Activated CD8-positive, alpha-beta memory T cell treated with anti-CD3 and anti-CD28 coated beads for 4 hours (primary cell): ENCODE measurements around the gene DNAJB8.

Experiments used
- DNase-seq, 2 donors: peaks; one replicate each; pipeline ENCODE4 v3.0.0-alpha.2; 2020; ENCODE audit warnings: low read depth in 2 of 2

The DNAJB8 gene

GRCh38 chr3:128446821-128447220 is 19.9 kb downstream of the DNAJB8 start:
- DNase-seq, result no peak

DNA sequence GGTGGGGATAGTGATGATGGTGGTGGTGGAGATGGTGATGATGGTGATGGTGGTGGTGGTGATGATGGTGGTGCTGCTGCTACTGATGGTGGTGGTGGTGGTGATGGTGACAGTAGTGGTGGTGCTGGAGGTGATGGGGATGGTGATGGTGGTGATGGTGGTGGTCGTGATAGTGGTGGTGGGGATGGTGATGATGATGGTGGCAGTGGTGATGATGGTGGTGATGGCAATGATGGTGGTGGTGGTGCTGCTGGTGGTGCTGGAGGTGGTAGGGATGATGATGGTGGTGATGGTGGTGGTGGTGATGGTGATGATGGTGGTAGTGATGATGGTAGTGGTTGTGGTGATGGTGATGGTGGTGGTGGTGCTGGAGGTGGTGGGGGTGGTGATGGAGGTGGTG is 21.3 kb downstream of the DNAJB8 start:
- DNase-seq, result no peak

DNA sequence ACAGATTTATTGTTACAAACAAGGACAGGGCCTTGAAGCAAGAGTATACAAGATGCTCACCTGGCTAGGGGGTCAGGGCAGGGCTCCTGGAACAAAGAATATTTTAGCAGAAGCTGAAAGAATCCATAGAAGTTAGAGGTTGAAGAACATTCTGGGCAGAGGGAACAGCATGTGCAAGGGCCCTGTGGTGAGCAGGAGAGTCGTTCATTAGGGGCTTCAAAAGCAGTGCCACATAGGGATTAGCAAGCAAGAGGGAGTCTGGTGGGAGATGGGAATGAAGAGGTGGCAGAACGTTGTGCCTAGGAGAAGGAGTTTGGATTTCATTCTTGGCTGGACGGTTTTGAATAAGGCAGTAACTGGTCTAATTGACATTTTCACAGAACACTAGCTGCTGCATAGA is 22.9 kb downstream of the DNAJB8 start:
- no peak for DNase-seq

DNA sequence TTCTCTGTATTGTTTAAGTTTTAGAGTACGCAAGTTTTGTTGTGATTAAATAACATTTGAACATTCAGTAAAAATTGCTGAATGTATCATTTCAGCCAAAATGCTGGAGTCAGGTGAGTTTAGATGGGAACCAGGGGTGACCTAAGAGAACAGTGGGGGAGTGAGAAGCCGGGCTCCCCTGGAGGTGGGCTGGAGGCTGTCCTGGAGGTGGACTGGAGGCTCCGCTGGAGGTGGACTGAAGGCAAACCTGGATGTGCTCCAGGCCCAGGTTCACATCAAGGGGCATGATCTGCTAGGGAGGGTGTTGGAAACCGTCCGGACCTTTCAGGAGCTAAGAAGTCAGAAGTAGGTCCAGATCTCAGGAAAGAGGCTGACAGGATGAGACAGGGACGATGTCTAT is 23.7 kb downstream of the DNAJB8 start:
- no peak for DNase-seq

DNA sequence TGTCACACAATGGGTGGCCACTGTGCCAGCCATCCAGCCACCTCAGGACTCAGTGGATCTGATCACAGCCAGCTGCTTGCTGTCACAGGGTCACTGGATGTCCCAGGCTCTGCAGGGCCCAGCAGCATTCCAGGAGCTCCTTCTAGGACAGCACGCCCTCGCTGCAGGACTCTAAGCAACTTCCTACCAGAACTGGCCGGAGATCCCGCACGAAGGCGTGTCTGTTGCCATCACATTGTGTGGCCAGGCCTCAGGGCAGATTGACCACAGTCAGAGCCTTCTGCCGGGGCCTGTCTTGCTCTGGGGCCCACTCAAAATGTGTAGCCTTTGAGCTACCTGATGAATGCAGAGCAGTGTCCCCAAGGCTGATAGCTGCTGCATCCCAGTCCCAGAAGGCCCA is 24.6 kb downstream of the DNAJB8 start:
- DNase-seq, result no peak

- DNase-seq, result no peak
These were observed 27.5 kb downstream of the DNAJB8 start for GRCh38 chr3:128439226-128439625.

GRCh38 chr3:128438488-128439072 is 28.1 kb downstream of the DNAJB8 start:
- no peak for DNase-seq

DNA sequence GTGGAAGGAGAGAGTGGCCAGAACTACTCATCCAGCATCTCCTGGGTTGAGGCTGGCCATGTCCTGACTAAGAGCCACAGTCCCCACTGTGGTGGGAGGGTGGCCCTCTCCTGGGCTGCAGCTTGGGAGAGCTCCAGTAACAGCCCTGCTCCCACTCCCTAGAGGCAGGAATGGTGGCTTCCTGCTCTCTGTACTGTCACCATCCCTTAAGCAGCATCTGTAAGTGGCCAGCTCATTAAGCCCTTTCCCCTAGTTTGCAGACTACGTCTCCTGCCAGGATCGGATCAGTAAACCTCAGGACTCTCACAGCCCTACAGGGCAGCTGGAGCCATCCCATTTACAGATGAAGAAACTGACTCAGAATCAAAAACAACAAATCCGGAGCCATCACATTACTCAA is 30.5 kb downstream of the DNAJB8 start:
- no peak for DNase-seq

GRCh38 chr3:128435561-128435960 is 31.1 kb downstream of the DNAJB8 start:
- no peak for DNase-seq

DNA sequence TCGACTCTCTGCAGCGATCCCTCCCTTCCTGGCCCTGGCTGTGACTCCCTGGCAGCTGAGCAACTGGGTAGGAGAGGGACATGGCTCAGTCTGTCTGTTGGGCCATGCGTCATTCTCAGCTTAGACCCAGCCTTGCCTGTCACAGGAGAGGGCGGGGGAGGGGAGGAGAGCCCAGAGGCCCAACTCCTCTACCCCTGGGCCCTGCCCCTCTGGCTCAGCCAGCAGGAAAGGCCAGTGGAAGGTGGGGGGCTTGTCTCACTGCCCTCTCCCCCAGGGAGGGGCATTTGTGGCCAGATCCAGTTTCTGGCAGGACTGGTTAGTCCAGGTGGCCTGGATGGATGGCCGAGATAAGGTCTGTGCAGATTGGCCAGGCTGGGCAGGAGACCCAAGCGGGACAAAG is 31.6 kb downstream of the DNAJB8 start:
- DNase-seq, result no peak

GRCh38 chr3:128434524-128434923 is 32.2 kb downstream of the DNAJB8 start:
- no peak for DNase-seq

- DNase-seq, result no peak
These were observed 32.9 kb downstream of the DNAJB8 start for GRCh38 chr3:128433837-128434165.

DNA sequence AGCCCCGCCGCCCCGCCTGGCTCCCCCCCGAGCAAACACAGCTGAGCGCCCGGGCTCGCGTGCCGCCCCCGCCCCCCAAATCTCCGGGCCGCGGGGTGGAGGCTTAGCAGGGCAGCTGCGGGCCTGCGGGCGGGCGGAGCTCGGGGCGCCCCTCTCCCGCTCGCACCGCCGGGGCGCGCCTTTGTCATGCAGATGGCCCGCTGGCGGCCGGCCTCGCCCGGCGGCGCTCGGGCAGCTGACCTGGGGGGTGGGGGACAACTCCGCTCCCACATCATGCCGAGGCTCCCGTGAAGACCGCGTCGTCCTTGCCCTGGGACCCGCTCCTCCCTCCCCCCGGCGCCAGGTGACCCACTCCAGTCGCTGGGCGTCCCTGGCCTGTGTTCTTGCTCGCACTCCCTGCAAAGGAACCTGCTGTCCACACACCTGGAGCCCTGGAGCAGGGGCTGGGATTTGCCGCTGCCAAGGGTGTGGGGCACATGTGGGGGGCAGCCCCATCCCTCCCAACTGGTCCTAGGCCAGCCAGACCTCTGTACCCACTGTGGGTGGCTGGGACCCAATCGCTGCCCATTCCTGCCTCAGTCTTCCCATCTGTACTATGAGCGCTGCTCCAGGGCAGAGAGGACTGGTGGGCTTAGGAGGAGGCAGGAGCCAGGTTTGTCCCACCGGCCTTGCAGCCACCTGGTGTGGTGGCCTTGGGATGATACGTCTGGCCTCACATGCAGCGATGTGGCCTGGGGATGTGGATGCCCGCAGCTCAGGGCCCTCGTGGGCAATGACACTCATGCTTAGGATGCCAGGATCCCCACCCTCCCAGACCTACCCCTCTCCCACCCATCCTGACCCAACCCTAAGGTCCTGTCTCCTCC is 33.5 kb downstream of the DNAJB8 start:
- no peak for DNase-seq

DNA sequence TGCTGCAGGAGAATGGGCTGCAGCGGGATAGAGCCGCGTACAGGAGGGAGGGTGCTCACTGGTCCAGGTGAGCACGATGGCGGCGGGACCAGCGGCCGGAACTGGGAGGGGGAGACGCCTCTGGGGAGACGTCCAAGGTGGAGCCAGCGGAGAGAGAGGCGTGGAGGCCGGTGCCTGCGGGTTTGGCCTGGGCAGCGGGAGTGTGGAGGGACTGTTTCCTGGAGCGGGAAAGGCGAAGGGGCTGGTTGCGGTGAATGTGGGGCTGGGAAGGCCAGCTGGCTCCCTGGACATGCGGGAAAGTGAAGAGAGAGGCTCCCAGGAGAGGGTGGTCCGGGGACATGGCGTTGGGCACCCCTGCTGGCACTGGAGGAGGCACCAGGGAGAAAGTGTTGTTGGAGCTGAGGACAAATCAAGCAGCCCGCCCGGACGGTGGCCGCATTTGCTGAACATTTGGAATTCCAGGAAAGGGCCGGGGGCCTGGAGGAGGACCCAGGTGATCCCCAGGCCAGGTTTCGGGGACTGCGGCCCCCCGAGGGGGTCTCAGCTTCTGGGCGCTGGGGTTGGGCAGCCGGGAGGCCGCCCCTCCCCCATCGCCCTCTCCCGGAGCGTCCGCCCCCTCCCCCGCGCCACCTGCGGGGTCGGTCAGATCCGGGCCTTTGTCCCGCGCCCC is 34.3 kb downstream of the DNAJB8 start:
- no peak for DNase-seq

GRCh38 chr3:128431803-128432300 is 34.8 kb downstream of the DNAJB8 start:
- no peak for DNase-seq

DNA sequence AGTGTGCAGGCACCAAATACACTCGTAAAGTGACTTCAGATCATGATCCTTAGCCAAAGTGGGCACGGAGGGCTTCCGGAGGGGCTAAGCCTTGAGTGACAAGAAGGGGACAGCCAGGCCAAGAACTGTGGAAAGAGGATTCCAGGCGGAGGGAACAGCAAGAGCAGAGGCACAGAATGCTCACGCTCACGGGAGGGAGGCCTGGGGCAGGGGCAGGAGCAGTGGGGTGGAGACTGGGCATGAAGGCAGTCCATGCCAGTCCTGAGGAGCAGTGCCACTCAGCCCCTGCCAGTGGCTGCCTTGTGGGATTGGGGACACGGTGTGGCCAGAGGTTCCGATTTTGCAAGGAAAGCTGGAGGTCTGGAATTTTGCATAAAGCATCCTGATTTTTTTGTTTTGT is 36.0 kb downstream of the DNAJB8 start:
- DNase-seq, result no peak

- DNase-seq, result no peak
These were observed 36.4 kb downstream of the DNAJB8 start for GRCh38 chr3:128430301-128430700.

GRCh38 chr3:128429751-128430150 is 36.9 kb downstream of the DNAJB8 start:
- DNase-seq, result no peak

DNA sequence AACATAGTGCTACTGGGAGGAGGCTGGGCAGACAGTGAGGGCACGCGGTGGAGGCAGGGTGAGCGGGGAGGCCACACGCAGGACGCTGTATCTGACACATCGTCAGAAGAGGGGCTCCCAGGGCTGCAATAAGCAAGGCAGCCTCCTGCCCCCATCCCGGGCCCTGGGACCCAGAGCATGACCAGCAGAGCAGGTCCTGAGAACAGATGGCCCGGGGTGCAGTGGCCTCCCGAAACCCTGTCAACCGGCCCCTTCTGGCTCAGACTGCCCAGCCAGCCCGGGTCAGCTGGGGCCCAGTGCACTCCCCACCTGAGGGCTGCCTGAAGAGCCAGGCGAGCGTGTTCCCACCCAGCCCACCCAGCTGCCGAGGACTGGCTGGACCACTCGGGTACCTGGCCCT is 37.4 kb downstream of the DNAJB8 start:
- no peak for DNase-seq

DNA sequence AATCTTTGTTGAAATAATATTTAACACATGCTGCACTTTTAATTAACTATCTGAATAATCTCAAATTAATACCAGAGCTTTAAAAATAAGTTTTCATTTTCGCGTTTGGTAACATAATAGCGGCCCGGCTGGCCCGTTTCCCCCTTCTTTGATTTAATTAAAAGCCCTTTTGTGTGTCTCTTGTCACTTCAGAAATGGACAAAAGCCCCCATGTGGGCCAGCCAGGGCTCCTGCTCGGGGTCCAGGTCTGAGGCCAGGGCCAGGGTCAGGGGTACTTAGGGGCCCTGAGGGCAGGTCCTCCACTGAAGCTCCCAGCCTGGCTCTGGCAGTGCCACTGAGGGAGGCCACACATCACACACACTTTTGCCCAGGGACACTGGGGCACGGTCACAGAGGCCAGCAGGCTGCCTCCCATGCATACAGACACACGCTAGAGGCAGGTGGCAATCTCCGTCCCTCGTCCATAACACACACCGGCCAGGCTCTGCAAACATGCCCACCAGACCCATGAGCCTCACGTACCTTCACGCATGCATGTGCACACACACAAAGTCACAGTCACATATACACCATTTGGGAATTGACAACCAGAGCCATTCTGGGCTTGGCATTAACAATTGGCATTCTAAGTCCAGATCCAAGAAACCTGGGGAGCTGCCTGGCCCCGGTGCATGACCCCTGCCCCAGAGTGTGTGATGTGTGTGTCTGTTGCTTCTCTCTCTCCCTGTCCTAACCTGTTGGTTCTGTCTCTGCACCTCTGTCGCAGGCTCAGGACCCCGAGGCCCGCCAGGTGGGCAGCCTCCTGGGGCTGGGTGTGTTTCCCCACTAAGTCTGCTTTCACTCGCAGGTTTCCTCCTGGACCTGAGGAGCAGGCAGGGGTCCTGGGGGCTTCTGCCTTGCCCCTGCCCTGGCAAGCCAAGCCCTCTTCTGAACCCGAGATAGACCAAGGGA is 38.5 kb downstream of the DNAJB8 start:
- no peak for DNase-seq

GRCh38 chr3:128427175-128427857 is 39.4 kb downstream of the DNAJB8 start:
- no peak for DNase-seq
